Activated naive CD8-positive, alpha-beta T cell (primary cell): ENCODE measurements around the gene TCF25.
"Not testable (repeated sequence)": the region's sequence is repeated elsewhere in the genome, so short reads cannot be mapped to it uniquely, and the experiment has no call there.

Experiments
- H3K27ac Mint-ChIP-seq: one replicate; pipeline ENCODE4 v1.8.0; 2021; ENCODE audit warnings: mixed read lengths
- H3K27me3 Mint-ChIP-seq: one replicate; pipeline ENCODE4 v1.8.0; 2021; ENCODE audit warnings: mixed read lengths
- H3K36me3 Mint-ChIP-seq: one replicate; pipeline ENCODE4 v1.8.0; 2021; ENCODE audit warnings: mixed read lengths
- H3K4me1 Mint-ChIP-seq: one replicate; pipeline ENCODE4 v1.8.0; 2021; ENCODE audit warnings: low read depth, mixed read lengths
- H3K4me3 Mint-ChIP-seq: one replicate; pipeline ENCODE4 v1.8.0; 2021; ENCODE audit warnings: mild to moderate bottlenecking, mixed read lengths
- H3K9me3 Mint-ChIP-seq: one replicate; pipeline ENCODE4 v1.8.0; 2021; ENCODE audit warnings: low read depth, mixed read lengths

Gene TCF25

DNA sequence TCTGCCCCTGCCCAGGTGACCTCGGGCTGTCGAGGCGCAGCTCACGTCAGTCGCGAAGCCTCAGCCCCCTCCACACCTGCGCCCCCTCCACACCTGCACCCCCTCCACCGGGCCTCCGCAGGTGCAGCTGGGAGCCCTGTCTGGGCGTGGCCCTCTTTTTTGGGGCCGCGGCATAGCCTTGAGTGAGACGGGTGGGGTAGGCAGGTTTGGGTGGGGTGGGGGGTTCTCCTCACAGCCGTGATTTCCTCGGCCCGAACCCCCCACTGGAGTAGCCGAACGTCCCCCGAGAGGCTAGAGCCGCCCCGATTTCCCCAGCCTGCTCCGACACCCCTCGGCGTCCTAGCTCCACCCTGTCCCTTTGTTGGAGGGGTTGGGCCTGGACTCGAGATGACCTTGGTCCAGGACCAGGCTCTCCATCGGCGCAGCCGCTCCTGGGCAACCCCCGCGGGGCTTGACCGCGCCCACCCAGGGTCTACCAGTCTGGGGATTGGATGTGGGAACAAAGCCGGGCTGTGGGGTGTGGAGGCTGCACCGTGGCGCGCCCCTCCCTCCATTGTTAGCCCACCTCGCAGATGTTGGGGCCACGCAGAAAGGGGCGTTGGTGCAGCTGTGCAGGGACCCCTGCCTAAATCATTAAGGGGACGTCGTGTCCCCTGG, 50.4 kb downstream of the TCF25 start:
- Mint-ChIP-seq H3K9me3 (no peaks in the 10 kb centered on the region), H3K27me3 (peaks cover 7% of the 10 kb centered on the region)

DNA sequence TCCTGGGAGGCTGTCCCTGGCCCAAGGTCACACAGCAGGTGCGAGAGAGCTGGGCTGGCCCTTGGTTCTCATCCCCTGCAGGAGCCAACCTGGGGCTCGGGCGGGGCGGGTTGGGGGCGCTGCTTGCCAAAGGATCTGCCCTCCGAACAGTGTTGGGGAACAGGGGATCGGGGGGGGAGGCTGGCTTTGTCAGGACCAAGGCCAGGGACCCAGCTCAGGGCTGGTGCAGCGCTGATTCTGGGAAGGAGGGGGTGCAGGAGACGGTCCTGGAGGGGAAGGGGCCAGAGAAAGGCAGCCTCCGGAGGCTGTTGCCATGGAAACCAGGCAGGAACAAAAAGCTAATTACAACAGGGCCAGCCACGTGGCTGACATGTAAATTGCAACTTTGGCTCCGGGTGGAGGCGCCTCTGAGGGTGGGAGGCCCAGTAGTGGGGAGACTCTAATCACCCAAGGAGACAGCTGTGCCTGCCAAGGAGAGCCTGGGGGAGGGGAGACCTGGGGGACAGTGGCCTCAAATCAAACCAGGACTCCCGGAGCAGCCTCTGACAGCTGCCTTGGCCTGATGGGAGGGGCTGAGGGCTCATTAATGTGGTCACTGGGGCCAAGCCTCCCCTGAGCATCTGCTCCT, 51.0 kb downstream of the TCF25 start:
- Mint-ChIP-seq H3K4me3 (no peak overlapping the region), H3K27me3 (peaks cover 10% of the 10 kb centered on the region), H3K36me3 (no peaks in the 10 kb centered on the region), H3K9me3 (no peaks in the 10 kb centered on the region), H3K4me1 (peaks cover 27% of the 10 kb centered on the region), H3K27ac (no peak overlapping the region)

More for the DNA sequence above, 50.4 kb downstream of the TCF25 start:
- no peak overlapping the region for H3K27ac Mint-ChIP-seq
- H3K4me3 Mint-ChIP-seq: no peak overlapping the region
- peaks cover 29% of the 10 kb centered on the region for H3K4me1 Mint-ChIP-seq
- no peaks in the 10 kb centered on the region for H3K36me3 Mint-ChIP-seq

DNA sequence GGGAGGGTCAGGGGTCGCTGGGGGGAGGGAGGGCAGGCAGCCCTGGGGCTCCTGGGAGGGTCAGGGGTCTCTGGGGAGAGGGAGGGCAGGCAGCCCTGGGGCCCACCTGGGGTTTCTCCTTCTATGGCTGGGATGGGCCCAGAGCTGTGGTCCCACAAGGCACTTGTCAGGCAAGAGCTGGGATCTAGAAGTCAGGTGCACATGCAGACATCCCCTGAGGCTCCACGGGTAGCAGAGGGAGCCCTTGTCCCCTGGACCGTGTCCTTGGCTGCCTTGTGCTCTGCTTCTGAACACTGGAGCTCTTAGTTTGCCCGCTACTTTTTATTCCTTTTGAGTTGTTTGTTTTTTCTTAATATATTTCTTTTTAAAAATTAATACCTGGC, 51.5 kb downstream of the TCF25 start:
- no peak overlapping the region for H3K4me3 Mint-ChIP-seq
- peaks cover 23% of the 10 kb centered on the region for H3K4me1 Mint-ChIP-seq
- H3K9me3 Mint-ChIP-seq: no peaks in the 10 kb centered on the region
- no peak overlapping the region for H3K27ac Mint-ChIP-seq
- no peaks in the 10 kb centered on the region for H3K36me3 Mint-ChIP-seq
- H3K27me3 Mint-ChIP-seq: peaks cover 10% of the 10 kb centered on the region

DNA sequence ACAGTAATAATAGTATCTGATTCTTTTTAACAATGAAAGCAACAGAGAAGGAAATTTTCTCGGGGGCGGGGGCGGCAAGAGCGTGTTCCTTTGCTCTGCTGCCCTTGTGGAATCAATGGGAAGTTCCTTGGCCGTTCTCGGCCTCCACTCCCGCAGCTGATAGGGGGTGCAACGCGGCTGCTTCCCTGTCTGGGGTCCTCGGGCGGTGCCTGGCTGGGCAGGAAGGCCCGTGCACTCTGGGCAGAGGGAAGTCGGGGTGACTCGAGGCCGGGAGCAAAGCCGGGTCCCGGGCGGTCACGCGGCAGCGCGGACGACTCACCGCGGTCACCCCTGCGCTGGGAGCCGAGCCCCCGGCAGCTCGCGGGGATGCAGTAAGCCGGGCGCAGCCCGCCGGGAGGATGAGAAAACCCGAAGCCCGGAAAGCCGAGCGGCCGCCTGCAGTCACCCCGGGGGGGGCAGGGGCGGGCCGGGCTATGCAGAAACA, 52.2 kb downstream of the TCF25 start:
- H3K36me3 Mint-ChIP-seq: no peaks in the 10 kb centered on the region
- no peaks in the 10 kb centered on the region for H3K9me3 Mint-ChIP-seq
- no peak overlapping the region for H3K27ac Mint-ChIP-seq
- peaks cover 9% of the 10 kb centered on the region for H3K27me3 Mint-ChIP-seq
- H3K4me1 Mint-ChIP-seq: peaks cover 18% of the 10 kb centered on the region
- H3K4me3 Mint-ChIP-seq: no peak overlapping the region

DNA sequence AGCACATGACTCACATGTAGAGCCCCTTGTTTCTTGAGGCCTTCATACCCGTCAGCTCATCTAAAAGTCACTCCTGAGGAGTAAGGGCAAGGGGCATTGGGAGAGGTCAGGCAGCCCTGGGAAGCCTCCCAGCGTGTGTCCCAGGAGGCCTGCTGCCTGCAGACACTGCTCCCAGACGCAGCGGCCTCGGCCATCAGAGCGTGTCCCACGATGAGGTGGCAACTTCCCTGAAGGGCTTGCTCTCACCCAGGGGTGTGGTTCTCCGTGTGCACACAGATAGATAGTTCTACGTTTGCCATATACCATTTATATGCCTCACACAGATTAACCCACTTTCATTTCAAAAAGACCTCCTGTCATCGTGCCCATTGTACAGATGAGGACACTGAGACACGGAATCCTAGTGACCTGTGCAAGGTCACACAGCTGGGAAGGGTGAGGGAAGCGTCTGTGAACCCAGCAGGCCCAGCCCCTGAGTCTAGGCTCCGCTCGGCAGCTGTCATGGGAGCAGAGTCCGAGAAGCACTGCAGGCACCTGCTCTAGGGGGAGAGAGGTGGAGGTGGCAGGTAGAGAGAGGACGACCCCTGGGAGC, 58.0 kb downstream of the TCF25 start:
- no peaks in the 10 kb centered on the region for H3K9me3 Mint-ChIP-seq
- H3K36me3 Mint-ChIP-seq: no peaks in the 10 kb centered on the region
- H3K27ac Mint-ChIP-seq: no peak overlapping the region
- H3K4me1 Mint-ChIP-seq: peaks cover 2% of the 10 kb centered on the region
- H3K27me3 Mint-ChIP-seq: peaks cover 6% of the 10 kb centered on the region
- no peak overlapping the region for H3K4me3 Mint-ChIP-seq

DNA sequence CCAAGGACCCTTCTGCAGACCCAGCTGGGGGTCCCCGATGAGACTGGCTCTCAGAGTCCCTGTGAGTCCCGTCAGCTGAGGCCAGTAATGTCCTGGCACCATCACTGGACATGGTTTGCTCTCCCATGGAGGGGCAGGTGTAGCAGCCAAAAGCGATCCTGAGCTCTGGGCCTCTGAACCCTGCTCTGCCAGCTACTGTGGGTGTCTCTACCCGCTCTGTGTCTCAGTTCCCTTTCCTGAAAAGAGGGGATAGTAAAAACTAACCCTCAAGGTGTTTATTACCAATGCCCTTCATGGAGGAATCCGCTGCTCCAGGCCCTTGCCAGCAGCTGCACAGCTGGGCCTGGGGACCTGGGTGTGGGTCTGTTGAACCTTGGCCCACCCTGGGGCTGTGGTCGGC, 58.6 kb downstream of the TCF25 start:
- Mint-ChIP-seq H3K4me1 (no peaks in the 10 kb centered on the region), H3K9me3 (no peaks in the 10 kb centered on the region), H3K27me3 (peaks cover 6% of the 10 kb centered on the region), H3K4me3 (no peak overlapping the region), H3K36me3 (no peaks in the 10 kb centered on the region), H3K27ac (no peak overlapping the region)

DNA sequence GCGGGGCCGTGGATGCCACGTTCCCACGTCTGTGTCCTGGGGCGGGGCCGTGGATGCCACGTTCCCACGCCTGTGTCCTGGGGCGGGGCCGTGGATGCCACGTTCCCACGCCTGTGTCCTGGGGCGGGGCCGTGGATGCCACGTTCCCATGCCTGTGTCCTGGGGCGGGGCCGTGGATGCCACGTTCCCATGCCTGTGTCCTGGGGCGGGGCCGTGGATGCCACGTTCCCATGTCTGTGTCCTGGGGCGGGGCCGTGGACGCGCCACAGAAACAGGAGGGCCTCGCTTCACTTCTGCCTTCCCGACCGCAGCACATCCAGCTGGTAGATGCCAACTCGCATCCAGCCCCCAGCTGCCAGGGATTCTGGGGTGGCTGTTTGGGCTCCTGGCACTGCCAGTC, 60.6 kb downstream of the TCF25 start:
- not testable (repeated sequence) for H3K27ac Mint-ChIP-seq, H3K36me3 Mint-ChIP-seq, H3K9me3 Mint-ChIP-seq, H3K4me1 Mint-ChIP-seq, H3K4me3 Mint-ChIP-seq, H3K27me3 Mint-ChIP-seq

DNA sequence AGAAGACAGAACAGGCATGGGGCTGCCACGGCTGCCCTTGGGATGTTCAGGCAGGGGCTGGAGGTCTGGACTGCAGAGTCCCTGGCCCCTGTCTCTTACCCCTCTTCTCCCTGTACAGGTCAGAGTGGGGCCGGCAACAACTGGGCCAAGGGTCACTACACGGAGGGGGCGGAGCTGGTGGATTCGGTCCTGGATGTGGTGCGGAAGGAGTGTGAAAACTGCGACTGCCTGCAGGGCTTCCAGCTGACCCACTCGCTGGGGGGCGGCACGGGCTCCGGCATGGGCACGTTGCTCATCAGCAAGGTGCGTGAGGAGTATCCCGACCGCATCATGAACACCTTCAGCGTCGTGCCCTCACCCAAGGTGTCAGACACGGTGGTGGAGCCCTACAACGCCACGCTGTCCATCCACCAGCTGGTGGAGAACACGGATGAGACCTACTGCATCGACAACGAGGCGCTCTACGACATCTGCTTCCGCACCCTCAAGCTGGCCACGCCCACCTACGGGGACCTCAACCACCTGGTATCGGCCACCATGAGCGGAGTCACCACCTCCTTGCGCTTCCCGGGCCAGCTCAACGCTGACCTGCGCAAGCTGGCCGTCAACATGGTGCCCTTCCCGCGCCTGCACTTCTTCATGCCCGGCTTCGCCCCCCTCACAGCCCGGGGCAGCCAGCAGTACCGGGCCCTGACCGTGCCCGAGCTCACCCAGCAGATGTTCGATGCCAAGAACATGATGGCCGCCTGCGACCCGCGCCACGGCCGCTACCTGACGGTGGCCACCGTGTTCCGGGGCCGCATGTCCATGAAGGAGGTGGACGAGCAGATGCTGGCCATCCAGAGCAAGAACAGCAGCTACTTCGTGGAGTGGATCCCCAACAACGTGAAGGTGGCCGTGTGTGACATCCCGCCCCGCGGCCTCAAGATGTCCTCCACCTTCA, 61.5 kb downstream of the TCF25 start:
- Mint-ChIP-seq H3K4me1 (no peaks in the 10 kb centered on the region), H3K27ac (no peak overlapping the region), H3K9me3 (no peaks in the 10 kb centered on the region), H3K27me3 (peaks cover 1% of the 10 kb centered on the region), H3K36me3 (no peaks in the 10 kb centered on the region), H3K4me3 (no peak overlapping the region)

DNA sequence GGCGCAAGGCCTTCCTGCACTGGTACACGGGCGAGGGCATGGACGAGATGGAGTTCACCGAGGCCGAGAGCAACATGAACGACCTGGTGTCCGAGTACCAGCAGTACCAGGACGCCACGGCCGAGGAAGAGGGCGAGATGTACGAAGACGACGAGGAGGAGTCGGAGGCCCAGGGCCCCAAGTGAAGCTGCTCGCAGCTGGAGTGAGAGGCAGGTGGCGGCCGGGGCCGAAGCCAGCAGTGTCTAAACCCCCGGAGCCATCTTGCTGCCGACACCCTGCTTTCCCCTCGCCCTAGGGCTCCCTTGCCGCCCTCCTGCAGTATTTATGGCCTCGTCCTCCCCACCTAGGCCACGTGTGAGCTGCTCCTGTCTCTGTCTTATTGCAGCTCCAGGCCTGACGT, 62.2 kb downstream of the TCF25 start:
- not testable (repeated sequence) for H3K36me3 Mint-ChIP-seq, H3K4me3 Mint-ChIP-seq, H3K4me1 Mint-ChIP-seq, H3K9me3 Mint-ChIP-seq, H3K27me3 Mint-ChIP-seq, H3K27ac Mint-ChIP-seq

DNA sequence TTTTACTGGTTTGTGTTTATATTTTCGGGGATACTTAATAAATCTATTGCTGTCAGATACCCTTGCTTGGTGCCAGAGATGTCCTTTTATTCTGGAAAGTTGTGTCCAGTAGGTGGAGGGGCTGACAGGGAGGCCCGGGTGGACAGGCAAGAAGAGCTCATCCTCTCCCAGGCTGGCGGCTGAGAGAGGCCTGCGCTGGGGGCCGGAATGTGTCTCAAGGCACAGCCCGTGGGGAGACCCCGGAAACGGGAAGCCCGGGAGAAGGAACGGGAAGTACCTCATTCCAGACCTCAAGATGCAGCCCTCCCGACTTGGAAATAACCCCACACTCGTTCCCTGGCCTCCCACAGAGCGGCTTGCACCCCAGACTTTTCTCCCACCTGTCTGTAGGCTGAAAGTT, 62.6 kb downstream of the TCF25 start:
- H3K36me3 Mint-ChIP-seq: no peaks in the 10 kb centered on the region
- H3K9me3 Mint-ChIP-seq: no peaks in the 10 kb centered on the region
- H3K4me1 Mint-ChIP-seq: no peaks in the 10 kb centered on the region
- H3K27me3 Mint-ChIP-seq: no peaks in the 10 kb centered on the region
- H3K27ac Mint-ChIP-seq: no peak overlapping the region
- no peak overlapping the region for H3K4me3 Mint-ChIP-seq

DNA sequence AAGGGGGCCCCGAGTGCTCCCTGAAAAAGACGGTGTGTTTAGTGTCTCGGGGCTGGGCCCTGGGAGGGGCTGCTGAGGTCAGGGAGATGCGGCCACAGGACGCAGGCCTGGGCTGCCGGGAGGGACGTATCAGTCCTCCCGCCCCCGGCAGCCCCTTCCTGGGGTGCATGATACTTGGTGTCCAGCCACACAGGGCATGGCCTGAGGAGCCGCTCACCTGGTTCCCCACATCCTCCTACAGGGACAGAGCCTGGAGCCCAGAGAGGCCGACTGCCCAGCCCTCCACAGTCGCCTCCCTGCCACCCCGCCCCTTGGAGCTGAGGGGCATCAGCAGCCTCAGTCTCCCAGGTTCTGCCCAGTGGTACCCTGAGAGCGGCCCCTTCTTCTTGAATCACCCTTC, 63.1 kb downstream of the TCF25 start:
- Mint-ChIP-seq H3K9me3 (no peaks in the 10 kb centered on the region), H3K27me3 (peaks cover under 1% of the 10 kb centered on the region), H3K4me3 (no peak overlapping the region), H3K27ac (no peak overlapping the region), H3K4me1 (no peaks in the 10 kb centered on the region), H3K36me3 (no peaks in the 10 kb centered on the region)

DNA sequence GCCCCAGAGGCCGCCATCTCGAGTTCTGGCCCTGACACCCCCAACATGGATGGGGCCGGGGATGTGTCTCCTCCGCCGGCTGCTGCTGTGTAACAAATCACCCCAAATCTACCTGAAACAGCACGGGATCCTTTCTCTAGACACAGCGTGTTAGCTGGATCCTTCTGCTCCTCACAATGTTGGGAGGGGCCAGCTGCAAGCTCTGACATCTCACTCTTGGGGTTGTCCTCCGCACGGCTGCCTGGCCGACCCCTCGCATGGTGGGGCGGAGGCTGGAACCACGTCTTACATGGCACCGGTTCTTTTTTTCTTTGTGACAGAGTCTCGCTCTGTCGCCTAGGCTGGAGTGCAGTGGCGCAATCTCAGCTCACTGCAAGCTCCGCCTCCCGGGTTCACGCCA, 63.6 kb downstream of the TCF25 start:
- peaks cover 1% of the 10 kb centered on the region for H3K27me3 Mint-ChIP-seq
- H3K36me3 Mint-ChIP-seq: no peaks in the 10 kb centered on the region
- no peaks in the 10 kb centered on the region for H3K9me3 Mint-ChIP-seq
- H3K4me1 Mint-ChIP-seq: no peaks in the 10 kb centered on the region
- no peak overlapping the region for H3K27ac Mint-ChIP-seq
- H3K4me3 Mint-ChIP-seq: no peak overlapping the region

DNA sequence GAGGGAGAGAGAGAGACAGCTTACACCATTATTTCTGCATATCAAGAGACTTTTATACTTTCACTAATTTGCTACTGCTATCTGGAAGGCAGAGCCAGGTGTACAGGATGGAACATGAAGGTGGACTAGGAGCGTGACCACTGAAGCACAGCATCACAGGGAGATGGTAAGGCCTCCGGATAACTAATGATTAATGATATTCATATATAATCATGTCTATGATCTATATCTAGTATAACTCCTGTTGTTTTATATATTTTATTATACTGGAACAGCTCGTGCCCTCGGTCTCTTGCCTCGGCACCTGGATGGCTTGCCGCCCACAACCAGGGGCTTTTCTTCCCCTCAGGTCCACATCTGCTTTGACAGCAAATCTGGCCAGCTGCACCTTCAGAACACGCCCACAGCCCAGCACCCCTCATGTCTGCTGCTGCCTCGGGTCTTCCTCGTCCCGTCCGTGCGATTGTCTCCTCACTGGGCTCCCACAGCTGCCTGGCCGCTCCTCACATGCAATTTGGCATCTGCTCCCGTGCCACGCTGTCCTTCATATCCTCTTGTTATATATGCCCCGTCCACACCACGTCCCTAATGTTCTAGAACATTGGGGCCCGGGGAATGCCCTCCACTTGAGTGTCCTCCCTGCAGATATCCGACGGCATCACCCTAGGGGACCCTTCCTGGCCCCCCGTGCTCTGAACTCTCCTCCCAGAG, 64.9 kb downstream of the TCF25 start:
- H3K4me3 Mint-ChIP-seq: no peak overlapping the region
- no peak overlapping the region for H3K27ac Mint-ChIP-seq
- H3K36me3 Mint-ChIP-seq: no peaks in the 10 kb centered on the region
- H3K4me1 Mint-ChIP-seq: no peaks in the 10 kb centered on the region
- peaks cover 1% of the 10 kb centered on the region for H3K27me3 Mint-ChIP-seq
- H3K9me3 Mint-ChIP-seq: no peaks in the 10 kb centered on the region

DNA sequence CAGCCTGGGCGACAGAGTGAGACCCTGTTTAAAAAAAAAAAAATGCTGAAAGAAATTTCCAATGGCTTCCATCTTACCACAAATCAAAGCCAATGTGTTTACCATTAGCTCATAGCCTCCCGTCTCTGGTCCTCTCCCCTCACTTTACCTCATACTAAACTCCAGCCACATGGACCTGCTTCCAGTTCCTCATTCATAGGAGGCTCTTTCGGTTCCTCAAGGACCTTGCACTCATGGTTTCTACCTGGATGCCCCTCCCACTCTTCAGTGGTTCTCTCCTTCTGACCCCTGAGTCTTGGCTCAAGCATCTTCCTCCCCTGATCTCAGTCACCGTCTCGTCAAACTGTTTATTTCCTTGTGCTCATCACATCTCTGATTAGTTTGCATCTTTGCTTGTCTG, 71.4 kb downstream of the TCF25 start:
- no peaks in the 10 kb centered on the region for H3K4me1 Mint-ChIP-seq
- no peak overlapping the region for H3K27ac Mint-ChIP-seq
- no peaks in the 10 kb centered on the region for H3K9me3 Mint-ChIP-seq
- no peaks in the 10 kb centered on the region for H3K36me3 Mint-ChIP-seq
- H3K4me3 Mint-ChIP-seq: no peak overlapping the region
- peaks cover 11% of the 10 kb centered on the region for H3K27me3 Mint-ChIP-seq
